Measurements from ENCODE around the gene GLIPR2.
"Not testable (repeated sequence)": the region's sequence is repeated elsewhere in the genome, so short reads cannot be mapped to it uniquely, and the experiment has no call there.

GLIPR2 gene

DNA sequence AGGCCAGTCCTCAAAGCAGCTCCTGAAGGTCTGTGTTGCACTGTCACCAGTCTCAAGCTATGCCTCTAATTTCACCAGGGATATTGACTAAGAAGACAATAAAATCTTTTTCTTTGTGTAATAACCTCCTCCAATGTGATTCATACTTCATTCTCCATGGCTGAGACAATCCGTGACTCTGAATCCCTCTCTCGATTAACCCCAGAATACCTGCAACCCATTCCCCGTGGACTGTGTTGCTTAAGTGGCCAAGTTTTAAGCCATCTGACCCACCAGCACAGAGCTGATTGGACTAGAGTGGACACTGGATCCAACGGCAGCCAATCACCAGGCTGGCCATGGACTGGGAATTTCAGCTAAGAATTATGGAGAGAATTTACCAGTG, 27.2 kb downstream of the GLIPR2 start:
- no peak for DNase-seq

DNA sequence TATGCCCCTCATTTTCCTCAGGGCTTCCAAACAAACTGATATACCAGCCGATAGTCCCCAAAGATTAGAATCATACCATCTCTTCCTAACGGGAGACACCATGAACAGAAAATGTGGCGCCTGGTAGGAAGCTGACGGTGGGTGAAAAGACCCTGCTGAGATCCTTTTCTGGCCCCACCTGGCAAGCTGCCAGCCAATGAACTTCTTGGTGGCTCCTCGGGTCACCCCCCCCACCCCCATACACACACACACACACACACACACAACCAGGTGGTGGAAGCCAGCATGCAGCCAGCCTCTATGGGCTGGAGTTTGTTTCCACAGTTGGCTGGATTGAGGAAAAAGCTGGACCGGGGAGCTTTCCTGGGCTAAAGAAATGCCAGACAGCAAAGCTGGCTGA, 27.8 kb downstream of the GLIPR2 start:
- DNase-seq, result no peak

DNA sequence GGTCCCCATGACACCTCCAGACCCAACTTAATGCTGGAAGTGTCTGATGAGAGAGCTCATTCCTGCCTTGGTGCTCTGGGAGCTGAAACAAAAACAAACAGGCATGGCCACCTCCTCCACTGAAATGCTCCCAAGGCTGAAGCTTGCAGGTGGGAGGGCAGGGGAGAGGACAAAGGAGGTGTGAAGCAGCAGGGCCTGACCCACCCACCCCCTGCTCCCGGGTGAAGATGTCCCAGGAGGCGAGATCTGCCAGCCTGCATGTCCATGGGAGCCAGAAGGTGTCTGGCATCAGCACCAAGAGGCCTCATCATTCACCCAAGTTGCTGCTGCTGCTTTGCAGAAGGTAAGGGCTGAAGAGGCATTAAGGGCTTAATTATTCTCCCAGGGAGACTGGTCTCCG, 28.5 kb downstream of the GLIPR2 start:
- DNase-seq, result no peak

DNA sequence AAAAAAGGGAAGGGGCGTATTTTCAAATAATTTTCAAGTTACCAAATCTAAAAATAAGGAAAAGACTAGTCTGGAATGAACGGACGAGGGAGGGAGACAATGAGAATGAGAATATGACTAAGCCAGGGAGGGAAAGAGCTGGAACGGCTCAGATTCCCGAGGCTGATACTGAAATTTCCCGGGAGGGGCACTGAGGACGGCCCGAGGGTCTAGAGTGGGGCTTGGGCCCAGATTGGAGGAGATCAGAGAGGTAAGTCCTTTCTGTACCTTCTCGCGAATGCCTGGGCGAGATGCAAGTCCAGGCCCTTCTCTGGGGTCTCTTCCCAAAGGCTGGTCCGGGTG, 29.3 kb downstream of the GLIPR2 start:
- DNase-seq, result no peak

DNA sequence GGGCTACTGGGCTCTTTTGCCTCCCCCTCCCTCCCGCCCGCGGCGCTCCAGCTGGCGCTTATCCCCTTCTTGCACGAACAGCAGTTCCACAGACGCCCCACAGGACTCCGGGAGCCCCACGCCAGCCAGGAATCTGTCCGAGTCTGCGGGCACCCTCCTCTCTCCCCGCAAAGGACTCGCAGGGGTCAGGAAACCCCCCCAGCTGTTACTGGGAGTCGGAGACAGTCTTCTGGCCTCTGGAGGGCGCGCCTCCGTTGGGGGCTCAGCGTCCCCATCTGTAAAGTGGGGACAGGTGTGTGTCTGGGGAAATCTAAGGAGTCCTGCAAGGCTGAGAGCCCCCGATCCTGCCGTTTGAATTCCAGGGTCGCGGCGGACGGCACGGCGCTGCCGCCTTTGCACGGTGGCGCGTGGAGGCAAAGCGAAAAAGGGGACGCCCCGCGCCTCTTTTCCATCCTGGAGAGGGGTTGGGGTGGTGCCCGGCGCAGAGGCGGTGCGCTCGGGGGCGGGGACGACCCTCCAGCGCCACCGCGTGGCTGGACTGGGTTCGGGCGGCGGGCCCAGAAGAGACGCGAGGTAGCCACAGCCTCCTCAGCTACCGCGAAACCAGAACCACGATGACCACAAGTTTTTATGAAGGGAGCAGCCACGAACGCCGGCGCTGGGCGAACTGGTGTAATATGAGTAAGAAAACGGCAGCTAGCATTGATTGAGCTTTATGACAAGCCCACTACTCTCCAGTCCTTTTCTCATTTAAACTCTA, 29.8 kb downstream of the GLIPR2 start:
- peak; percentile 79 to 81 for DNase-seq

DNA sequence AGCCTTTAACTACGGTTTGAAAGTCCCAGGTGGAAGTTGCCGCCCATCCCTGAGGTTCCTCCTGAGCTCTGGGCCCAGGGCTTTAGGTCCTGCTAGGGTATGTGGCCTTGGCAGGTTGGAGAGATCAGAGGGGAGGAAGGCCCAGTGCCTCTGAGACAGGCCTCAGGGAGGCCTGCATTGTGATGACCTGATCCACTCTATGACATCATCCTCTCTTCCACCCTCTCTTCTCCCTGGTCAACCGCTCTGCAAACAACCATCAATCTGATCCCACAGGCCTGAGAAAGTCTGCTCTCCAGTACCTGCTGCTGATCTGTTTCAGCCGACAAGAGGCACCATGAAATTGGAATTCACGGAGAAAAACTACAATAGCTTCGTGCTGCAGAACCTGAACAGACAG, 32.6 kb downstream of the GLIPR2 start, which contains the start of gene CCIN:
Gene CCIN, plus strand, starts transcription at position 223 of the 400 bp plus-strand sequence. Its CDS starts 115 bp downstream, at position 338.
- DNase-seq, result no peak

DNA sequence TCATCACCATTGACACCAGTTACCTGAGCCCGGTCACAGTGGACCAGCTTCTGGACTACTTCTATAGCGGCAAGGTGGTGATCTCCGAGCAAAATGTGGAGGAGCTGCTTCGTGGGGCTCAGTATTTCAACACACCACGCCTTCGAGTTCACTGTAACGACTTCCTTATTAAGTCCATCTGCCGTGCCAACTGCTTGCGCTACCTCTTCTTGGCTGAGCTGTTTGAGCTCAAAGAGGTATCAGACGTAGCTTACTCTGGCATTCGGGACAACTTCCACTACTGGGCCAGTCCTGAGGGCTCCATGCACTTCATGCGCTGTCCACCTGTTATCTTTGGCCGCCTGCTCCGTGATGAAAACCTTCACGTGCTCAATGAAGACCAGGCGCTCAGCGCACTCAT, 33.2 kb downstream of the GLIPR2 start:
- DNase-seq, result peak; percentile 52 to 70

DNA sequence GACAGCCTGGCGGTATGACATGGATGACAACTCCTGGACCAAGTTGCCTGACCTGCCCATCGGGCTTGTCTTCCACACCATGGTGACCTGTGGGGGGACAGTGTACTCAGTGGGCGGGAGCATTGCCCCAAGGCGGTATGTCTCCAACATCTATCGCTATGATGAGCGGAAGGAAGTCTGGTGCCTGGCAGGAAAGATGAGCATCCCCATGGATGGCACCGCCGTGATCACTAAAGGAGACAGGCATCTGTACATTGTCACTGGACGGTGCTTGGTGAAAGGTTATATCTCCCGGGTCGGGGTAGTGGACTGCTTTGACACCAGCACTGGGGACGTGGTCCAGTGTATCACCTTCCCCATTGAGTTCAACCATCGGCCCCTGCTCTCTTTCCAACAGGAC, 34.0 kb downstream of the GLIPR2 start:
- DNase-seq, result no peak

DNA sequence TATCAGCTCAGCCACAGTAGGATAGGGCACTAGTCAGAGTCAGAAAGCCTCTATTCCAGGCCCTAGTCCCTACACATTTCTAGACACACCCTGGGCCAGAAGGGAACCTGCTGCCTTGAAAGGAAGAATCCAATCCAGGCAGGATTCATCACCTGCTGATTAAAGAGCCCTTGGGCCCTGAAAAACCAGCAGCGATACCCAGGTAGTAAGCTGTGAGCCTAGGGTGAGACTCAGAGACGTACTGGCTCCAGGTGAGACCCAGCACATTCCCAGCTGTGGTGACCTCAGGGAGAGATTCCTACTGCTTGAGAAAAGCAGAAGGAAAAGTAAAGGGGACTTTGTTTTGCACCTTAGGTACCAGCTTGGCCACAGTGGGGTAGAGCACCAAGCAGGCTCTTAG, 37.3 kb downstream of the GLIPR2 start:
- DNase-seq, result no peak

DNA sequence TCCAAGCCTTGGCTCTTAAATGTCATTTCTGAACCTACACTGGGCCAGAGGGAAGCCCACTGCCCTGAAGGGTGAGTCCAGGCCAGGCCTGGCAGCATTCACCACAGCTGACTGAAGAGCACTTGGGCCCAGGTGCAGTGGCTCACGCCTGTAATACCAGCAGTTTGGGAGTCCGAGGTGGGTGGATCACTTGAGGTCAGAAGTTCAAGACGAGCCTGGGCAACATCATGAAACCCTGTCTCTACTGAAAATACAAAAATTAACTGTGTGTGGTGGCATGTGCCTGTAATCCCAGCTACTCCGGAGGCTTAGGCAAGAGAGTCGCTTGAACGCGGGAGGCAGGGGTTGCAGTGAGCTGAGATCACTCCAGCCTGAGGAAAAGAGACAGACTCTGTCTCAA, 37.7 kb downstream of the GLIPR2 start:
- DNase-seq, result no peak

DNA sequence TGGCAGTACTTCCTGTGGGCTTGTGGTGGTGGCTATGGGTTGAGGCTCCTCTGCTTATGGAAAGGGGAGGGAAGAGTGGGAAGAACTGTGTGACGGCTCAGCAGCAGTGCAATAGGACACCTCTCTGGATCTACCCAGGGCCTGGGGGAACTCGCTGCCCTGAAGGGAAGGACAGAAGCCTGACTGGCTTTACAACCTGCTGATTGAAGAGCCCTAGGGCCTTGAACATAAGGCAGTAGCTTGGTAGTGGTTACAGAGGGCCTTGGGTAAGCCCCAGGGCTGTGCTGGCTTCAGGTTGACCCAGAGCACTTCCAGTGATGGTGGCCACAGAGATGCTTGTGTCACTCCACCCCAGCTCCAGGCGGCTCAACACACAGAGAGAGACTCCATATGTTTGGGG, 38.2 kb downstream of the GLIPR2 start:
- no peak for DNase-seq

DNA sequence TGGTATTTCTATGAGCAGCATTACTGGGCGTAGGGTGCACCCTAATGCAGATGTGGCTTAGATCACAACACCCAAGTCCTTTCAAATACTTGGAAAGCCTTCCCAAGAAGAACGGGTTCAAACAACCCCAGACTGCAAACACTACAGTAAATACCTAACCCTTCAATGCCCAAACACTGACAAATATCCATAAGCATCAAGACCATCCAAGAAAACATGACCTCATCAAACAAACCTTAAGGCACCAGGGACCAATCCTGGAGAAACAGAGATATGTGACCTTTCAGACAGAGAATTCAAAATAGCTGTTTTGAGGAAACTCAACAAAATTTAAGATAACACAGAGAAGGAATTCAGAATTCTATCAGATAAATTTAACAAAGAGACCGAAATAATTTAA, 38.7 kb downstream of the GLIPR2 start:
- not testable (repeated sequence) for DNase-seq

DNA sequence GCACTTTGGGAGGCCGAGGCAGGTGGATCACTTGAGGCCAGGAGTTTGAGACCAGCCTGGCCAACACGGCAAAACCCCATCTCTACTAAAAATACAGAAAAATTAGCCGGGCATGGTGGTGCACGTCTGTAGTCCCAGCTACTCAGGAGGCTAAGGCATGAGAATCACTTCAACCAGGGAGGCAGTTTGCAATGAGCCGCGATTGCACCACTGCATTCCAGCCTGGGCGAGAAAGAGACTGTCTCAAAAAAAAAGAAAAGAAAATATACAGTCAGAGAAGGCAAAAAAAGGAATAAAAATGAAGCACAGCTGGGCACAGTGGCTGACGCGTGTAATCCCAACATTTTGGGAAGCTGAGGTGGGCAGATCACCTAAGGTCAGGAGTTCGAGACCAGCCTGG, 40.0 kb downstream of the GLIPR2 start:
- DNase-seq, result not testable (repeated sequence)

DNA sequence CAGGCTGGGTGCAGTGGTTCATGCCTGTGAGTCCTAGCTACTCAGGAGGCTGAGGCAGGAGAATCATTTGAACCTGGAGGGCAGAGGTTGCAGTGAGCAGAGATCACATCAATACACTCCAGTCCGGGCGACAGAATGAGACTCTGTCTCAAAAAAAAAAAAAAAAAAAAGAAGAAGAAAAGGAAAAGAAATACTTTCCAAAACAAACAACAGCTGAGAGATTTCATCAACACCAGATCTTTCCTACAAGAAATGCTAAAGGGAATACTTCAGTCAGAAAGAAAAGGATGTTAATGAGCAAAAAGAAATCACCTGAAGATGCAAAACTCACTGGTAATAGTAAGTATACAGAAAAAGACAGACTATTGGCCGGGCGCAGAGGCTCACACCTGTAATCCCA, 41.0 kb downstream of the GLIPR2 start:
- no peak for DNase-seq

DNA sequence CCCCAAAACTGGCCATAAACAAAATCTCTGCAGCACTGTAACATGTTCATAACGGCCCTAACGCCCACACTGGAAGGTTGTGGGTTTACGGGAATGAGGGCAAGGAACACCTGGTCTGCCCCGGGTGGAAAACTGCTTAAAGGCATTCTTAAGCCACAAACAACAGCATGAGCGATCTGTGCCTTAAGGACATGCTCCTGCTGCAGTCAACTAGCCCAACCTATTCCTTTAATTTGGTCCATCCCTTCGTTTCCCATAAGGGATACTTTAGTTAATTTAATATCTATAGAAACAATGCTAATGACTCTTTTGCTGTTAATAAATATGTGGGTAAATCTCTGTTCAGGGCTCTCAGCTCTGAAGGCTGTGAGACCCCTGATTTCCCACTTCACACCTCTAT, 43.7 kb downstream of the GLIPR2 start:
- DNase-seq, result not testable (repeated sequence)

DNA sequence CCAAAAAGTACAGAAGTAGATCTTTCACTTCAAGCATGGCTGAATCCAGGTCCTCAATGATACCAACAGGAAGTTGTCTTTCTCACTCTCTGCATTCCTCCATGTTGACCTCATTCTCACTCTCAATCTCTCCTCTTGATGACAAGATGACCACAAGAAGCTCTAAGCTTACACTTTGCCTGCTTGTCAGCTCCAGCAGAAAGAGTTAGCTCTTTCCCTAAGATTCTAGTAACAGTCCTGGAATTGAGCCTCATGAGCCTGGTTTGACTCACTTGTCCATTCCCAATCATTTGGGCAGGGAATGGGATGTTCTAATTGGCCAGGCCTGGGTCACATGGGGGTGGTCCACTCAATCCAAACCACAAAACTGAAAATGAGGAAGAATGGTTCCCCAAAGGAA, 50.9 kb downstream of the GLIPR2 start:
- DNase-seq, result no peak

DNA sequence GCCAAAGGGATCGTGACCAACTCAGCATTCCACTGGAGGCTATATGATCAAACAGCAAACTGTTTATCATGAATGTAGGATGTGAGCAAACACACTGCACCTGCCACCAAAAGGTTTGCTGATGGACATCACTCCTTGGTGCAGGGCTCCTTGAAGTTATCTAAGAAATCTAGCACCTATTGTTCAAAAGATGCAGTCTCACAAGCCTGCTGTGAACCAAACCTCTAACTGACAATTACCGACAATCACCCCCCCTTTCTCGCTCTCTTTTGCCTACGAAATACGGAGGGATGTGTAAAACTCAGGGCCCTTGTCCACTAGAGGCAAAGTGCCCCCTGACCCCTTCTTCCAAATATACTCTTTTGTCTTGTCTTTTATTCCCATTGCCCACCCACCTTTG, 51.7 kb downstream of the GLIPR2 start:
- DNase-seq, result no peak

DNA sequence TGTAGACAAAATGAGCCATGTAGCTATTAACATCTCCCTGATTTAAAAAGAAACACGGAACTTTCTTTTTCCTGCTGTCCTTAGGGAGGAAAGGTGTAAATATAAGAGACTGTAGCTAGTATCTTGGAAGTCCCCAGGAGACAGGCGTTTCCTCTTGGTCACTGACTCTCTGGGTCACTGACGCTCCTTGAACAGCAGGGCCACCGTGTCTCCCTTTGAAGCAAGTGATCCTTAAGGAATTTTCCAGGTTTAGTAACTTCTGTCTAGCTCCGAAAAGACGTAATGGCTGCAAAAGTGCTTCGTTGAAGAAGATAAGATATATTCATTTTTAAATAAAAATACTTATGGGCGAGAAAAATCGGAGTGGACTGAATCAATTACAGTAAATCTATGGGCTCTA, 53.4 kb downstream of the GLIPR2 start:
- DNase-seq, result peak; percentile 26 to 60

DNA sequence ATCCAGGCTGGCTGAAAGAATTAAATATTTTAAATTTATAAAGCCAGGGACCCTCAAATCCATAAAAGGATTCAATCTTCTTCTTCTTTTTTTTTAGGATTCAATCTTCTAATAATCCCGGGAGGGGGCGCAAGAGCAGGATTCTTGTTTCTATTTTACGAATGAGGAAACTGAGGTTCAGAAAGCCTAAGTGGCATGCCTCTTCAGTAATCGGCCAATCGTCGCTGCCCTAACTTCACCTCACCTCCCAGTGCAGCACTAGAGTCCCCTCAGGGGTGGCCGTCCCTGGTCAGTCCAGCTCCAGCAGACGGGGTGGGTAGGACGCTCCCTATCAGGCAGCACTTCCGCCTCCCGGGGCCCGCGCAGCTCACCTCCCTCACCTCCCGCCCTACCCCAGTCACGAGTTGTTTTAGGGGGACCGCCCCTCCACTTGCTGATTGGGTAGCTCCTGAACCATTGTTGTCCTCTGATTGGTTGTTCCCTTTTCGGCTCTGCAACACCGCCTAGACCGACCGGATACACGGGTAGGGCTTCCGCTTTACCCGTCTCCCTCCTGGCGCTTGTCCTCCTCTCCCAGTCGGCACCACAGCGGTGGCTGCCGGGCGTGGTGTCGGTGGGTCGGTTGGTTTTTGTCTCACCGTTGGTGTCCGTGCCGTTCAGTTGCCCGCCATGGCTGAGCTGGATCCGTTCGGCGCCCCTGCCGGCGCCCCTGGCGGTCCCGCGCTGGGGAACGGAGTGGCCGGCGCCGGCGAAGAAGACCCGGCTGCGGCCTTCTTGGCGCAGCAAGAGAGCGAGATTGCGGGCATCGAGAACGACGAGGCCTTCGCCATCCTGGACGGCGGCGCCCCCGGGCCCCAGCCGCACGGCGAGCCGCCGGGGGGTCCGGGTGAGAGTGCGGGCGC, 54.1 kb downstream of the GLIPR2 start, which contains the start of gene CLTA:
Gene CLTA, plus strand, starts transcription at position 534 of the 902 bp plus-strand sequence. Its CDS starts 136 bp downstream, at position 670.
- DNase-seq, result peak; percentile 99

DNA sequence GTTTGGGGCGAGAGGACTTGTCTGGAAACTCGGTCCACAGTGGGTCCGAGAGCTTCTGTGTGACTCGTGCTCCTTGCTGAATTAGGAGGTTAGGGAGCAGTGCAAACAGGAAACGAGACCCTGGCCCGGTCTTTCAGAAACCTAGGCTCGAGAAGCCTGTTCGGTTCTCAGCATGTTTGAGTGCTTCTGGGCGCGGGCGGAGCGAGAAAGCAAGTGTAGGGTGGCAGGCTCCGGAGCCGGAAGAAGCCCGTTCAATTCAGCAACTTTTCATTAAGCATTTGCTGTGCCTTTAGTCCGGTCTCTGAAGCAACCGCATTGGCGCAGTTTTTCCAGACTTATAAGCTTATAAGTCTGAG, 54.7 kb downstream of the GLIPR2 start:
- peak; percentile 38 to 61 for DNase-seq

DNA sequence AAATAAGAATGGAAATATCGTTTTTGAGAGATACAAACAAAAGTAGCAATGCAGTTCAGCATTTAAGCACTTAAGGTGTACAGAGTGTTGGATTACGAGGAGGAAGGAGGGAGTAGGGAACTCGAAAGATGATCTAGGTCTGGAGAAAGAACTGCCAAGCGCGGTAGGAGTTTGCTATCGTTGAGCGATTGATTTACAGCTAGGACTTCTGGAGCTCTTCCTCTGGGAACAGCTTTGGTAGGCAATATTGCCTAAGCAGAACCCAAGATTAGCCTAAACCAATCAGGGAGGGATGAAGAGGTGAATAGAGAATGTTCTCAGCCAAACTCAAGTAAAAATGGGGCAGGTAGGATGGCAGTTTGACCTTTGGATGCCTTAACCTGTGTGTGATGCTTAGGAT, 55.2 kb downstream of the GLIPR2 start:
- DNase-seq, result no peak

DNA sequence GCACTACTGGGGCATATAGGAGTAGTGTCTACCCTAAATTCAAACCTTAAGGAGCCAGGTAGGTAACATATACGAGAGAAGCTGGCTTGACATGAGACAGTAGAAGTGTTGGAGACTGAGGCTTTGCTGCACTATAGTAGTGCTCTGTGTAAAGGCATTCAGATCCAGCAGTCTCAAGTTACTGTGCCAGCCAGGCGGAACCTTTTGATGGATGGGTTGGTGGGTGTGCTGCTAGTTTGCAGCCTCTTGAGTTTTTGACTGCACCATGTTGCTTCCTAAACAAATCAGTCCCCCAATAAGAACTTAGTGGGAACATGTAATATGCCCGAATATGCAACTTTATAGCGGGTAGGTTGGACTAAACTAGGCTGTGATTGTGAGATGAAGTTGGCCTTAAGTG, 55.7 kb downstream of the GLIPR2 start:
- no peak for DNase-seq

DNA sequence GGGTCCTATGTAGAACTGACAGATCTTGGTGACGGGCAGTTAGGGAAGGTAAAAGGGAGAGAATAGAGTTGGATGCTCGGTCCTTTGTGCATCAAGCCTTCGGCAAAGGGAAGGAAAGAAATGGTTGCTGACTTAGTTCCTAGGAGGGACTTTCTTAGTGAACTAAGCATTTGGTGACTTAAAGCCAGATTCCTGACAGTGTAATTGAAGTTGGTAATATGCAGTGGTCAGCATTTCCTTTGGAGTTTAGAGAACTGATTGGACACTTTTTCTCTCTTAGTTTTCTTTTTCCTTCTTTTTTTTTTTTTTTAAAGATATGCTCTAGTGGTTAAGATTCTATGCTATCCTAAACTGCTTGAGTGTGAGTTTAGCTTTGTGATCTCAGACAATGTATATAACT, 56.5 kb downstream of the GLIPR2 start:
- DNase-seq, result no peak
